H1 (cell line): ENCODE results near the gene SFN. TPM values are rescaled to one million over a fixed set of nuclear protein-coding genes. Genes with fewer than 3 reads are reported as not detected.

Experiments used
- BRCA1 ChIP-seq: IDR thresholded peaks from 2 replicates; pipeline ENCODE4 v1.6.1; 2012; ENCODE audit warnings: low read depth, low read length, improper control_type of control experiment
- KDM1A ChIP-seq: fragments of 200-600, 300-600 bp; sonication (generic); IDR thresholded peaks from 2 replicates; pipeline ENCODE4 v1.7.1; 2016; ENCODE audit warnings: mild to moderate bottlenecking, low read length, borderline replicate concordance
- NANOG ChIP-seq: IDR thresholded peaks from 2 replicates; pipeline ENCODE4 v1.6.1; 2011; ENCODE audit warnings: low read length, low read depth, mild to moderate bottlenecking, inconsistent platforms; ENCODE audit not compliant: insufficient read depth, poor library complexity, severe bottlenecking
- PHF8 ChIP-seq: fragments of 200-600 bp; sonication (generic); conservative IDR thresholded peaks from 2 replicates; pipeline ENCODE4 v1.7.1; 2012; ENCODE audit warnings: low read depth, mild to moderate bottlenecking, inconsistent platforms, low read length, moderate library complexity
- RBBP5 ChIP-seq: IDR thresholded peaks from 2 replicates; pipeline ENCODE4 v1.7.1; 2012; ENCODE audit warnings: low read depth, mild to moderate bottlenecking, inconsistent platforms, low read length, moderate library complexity, borderline replicate concordance
- RNF2 ChIP-seq: fragments of 200-900, 300-1000 bp; sonication (generic); IDR thresholded peaks from 2 replicates; pipeline ENCODE4 v1.7.1; 2016; ENCODE audit warnings: borderline replicate concordance, low read depth, mild to moderate bottlenecking, antibody characterized with exemption, low read length; ENCODE audit not compliant: poor library complexity, severe bottlenecking; ENCODE audit errors: missing control alignments
- SAP30 ChIP-seq: fragments of 300-600 bp; sonication (generic); IDR thresholded peaks from 2 replicates; pipeline ENCODE4 v1.7.1; 2012; ENCODE audit warnings: low read length, moderate library complexity, mild to moderate bottlenecking, inconsistent platforms; ENCODE audit not compliant: insufficient read depth, insufficient replicate concordance
- SIN3A ChIP-seq, 2 experiments: IDR thresholded peaks in 1 of 2; conservative IDR thresholded peaks in 1 of 2; 2 replicates each; pipeline ENCODE4 v1.6.1; 2011 to 2012; ENCODE audit warnings: low read length in 2 of 2, improper control_type of control experiment in 1 of 2, low read depth in 1 of 2, mild to moderate bottlenecking in 1 of 2
- SIRT6 ChIP-seq: IDR thresholded peaks from one replicate; pipeline ENCODE4 v1.7.1; 2012; ENCODE audit warnings: low read length, inconsistent platforms
- TAF1 ChIP-seq: IDR thresholded peaks from 2 replicates; pipeline ENCODE4 v1.6.1; 2011; ENCODE audit warnings: mild to moderate bottlenecking, low read depth, low read length
- polyA plus RNA-seq, 7 experiments: library from polyadenylated mRNA; depleted of rRNA in 3 of 7; stranded (reverse) in 5 of 7; unstranded in 2 of 7; fragments of >200 nt in 5 of 7; fragments of 200-250 nt in 2 of 7; gene quantifications; 1 replicate in 5 of 7; 2 replicates in 1 of 7; 4 replicates in 1 of 7; pipeline versions ENCODE4 v1.2.1 to v1.2.3, GENCODE V29; 2011 to 2013; ENCODE audit warnings: missing spikeins in 2 of 7, mixed read lengths in 2 of 7
- total RNA-seq: library from RNA; stranded (reverse); fragmentation: NEBNext Ultra II Directional; extraction: Animal tissue kit (Norgen Biotek cat#: 25700); gene quantifications from 2 replicates; pipeline ENCODE4 v1.2.1, GENCODE V29; 2021
- TF ChIP-seq, protein P1 (sequence below): fragments of 300-600 bp; sonication (generic); IDR thresholded peaks from 2 replicates; pipeline ENCODE4 v1.7.1; 2012; ENCODE audit warnings: low read length, moderate library complexity, mild to moderate bottlenecking, inconsistent platforms; ENCODE audit not compliant: insufficient replicate concordance

SFN gene
- total and polyA plus RNA-seq, 2 of the 8 experiments (the other 6 are each of a cell fraction or from before 2014, with no cell fraction given) = 3.3 to 3.9 TPM

DNA sequence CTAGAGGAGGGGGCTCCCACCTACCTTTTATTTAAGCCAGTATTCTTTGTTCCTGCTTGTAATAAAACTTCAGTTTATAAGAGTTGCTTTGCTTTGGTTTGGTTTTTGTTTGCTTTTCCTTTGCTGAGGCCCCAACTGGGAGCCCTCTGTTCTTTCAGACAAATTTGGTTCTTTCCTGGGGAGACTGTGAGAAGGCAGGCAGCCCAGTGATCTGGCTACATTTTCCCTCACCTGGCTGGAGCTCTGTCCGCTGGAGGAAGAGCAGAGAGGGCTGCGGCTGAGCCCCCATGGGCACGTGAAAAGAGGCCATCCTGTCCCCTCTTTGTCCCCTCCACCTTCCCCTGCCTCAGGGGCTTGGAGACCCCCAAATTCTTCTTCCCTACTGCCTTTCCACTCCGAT lies 7.3 kb upstream of the SFN start (continued):
- TF ChIP-seq, protein P1, sequence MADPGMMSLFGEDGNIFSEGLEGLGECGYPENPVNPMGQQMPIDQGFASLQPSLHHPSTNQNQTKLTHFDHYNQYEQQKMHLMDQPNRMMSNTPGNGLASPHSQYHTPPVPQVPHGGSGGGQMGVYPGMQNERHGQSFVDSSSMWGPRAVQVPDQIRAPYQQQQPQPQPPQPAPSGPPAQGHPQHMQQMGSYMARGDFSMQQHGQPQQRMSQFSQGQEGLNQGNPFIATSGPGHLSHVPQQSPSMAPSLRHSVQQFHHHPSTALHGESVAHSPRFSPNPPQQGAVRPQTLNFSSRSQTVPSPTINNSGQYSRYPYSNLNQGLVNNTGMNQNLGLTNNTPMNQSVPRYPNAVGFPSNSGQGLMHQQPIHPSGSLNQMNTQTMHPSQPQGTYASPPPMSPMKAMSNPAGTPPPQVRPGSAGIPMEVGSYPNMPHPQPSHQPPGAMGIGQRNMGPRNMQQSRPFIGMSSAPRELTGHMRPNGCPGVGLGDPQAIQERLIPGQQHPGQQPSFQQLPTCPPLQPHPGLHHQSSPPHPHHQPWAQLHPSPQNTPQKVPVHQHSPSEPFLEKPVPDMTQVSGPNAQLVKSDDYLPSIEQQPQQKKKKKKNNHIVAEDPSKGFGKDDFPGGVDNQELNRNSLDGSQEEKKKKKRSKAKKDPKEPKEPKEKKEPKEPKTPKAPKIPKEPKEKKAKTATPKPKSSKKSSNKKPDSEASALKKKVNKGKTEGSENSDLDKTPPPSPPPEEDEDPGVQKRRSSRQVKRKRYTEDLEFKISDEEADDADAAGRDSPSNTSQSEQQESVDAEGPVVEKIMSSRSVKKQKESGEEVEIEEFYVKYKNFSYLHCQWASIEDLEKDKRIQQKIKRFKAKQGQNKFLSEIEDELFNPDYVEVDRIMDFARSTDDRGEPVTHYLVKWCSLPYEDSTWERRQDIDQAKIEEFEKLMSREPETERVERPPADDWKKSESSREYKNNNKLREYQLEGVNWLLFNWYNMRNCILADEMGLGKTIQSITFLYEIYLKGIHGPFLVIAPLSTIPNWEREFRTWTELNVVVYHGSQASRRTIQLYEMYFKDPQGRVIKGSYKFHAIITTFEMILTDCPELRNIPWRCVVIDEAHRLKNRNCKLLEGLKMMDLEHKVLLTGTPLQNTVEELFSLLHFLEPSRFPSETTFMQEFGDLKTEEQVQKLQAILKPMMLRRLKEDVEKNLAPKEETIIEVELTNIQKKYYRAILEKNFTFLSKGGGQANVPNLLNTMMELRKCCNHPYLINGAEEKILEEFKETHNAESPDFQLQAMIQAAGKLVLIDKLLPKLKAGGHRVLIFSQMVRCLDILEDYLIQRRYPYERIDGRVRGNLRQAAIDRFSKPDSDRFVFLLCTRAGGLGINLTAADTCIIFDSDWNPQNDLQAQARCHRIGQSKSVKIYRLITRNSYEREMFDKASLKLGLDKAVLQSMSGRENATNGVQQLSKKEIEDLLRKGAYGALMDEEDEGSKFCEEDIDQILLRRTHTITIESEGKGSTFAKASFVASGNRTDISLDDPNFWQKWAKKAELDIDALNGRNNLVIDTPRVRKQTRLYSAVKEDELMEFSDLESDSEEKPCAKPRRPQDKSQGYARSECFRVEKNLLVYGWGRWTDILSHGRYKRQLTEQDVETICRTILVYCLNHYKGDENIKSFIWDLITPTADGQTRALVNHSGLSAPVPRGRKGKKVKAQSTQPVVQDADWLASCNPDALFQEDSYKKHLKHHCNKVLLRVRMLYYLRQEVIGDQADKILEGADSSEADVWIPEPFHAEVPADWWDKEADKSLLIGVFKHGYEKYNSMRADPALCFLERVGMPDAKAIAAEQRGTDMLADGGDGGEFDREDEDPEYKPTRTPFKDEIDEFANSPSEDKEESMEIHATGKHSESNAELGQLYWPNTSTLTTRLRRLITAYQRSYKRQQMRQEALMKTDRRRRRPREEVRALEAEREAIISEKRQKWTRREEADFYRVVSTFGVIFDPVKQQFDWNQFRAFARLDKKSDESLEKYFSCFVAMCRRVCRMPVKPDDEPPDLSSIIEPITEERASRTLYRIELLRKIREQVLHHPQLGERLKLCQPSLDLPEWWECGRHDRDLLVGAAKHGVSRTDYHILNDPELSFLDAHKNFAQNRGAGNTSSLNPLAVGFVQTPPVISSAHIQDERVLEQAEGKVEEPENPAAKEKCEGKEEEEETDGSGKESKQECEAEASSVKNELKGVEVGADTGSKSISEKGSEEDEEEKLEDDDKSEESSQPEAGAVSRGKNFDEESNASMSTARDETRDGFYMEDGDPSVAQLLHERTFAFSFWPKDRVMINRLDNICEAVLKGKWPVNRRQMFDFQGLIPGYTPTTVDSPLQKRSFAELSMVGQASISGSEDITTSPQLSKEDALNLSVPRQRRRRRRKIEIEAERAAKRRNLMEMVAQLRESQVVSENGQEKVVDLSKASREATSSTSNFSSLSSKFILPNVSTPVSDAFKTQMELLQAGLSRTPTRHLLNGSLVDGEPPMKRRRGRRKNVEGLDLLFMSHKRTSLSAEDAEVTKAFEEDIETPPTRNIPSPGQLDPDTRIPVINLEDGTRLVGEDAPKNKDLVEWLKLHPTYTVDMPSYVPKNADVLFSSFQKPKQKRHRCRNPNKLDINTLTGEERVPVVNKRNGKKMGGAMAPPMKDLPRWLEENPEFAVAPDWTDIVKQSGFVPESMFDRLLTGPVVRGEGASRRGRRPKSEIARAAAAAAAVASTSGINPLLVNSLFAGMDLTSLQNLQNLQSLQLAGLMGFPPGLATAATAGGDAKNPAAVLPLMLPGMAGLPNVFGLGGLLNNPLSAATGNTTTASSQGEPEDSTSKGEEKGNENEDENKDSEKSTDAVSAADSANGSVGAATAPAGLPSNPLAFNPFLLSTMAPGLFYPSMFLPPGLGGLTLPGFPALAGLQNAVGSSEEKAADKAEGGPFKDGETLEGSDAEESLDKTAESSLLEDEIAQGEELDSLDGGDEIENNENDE = no peak
- TF ChIP-seq RNF2 (no peak), BRCA1 (no peak), KDM1A (no peak), TAF1 (no peak), PHF8 (no peak), SAP30 (no peak), SIN3A (conservative IDR thresholded peaks at IDR 0.05 in 1 of 2, IDR thresholded peaks at IDR 0.05 in 1 of 2; ENCODE audit: low read depth in 1 of 2, low read length in 2 of 2) (no peak), SIRT6 (no peak), RBBP5 (no peak), NANOG (no peak)
